PC-9 (cell line): ENCODE results near the gene CLPSL2. TPM values are rescaled to one million over a fixed set of nuclear protein-coding genes. Genes with fewer than 3 reads are reported as not detected.

Experiments used
- BruUV-seq: library from RNA; stranded (reverse); fragments of 400-500 nt; replicated peaks from 2 replicates; lab custom pipeline; 2021; lab: Mats Ljungman, UMichigan
- CTCF ChIA-PET: fragments of 300-600 bp; sonication (Branson Sonifier 250); formaldehyde crosslinking; loops from one replicate; lab custom pipeline; 2022; ENCODE audit warnings: antibody characterized with exemption; lab: Charles Lee
- POLR2A ChIA-PET: fragments of 300-600 bp; sonication (Branson Sonifier 250); formaldehyde crosslinking; loops from one replicate; lab custom pipeline; 2022; ENCODE audit warnings: antibody characterized with exemption; ENCODE audit not compliant: unreplicated experiment; lab: Charles Lee
- DNase-seq, 2 experiments: peaks; one replicate each; pipeline versions ENCODE4 v3.0.0 to v3.0.0-alpha.2; 2015 to 2022; ENCODE audit warnings: mixed read lengths in 1 of 2
- H2AFZ ChIP-seq: fragments of 200-600 bp; sonication (generic); 2 replicates; pipeline ENCODE4 v1.8.1; 2017; ENCODE audit warnings: antibody characterized with exemption
- H3F3A ChIP-seq: fragments of 200-600 bp; sonication (generic); 2 replicates; pipeline ENCODE4 v1.8.1; 2017; ENCODE audit warnings: antibody characterized with exemption, mild to moderate bottlenecking, low read depth; ENCODE audit not compliant: insufficient read depth
- H3K27ac ChIP-seq: fragments of 200-600 bp; sonication (generic); 2 replicates; pipeline ENCODE4 v1.6.1; 2016; ENCODE audit warnings: mixed run types
- H3K27me3 ChIP-seq: fragments of 200-600 bp; sonication (generic); 2 replicates; pipeline ENCODE4 v1.6.1; 2016; ENCODE audit warnings: low read depth, mixed run types; ENCODE audit not compliant: insufficient read depth
- H3K36me3 ChIP-seq: fragments of 200-600 bp; sonication (generic); 2 replicates; pipeline ENCODE4 v1.6.1; 2016; ENCODE audit warnings: low read depth, mixed run types
- H3K4me1 ChIP-seq: fragments of 200-600 bp; sonication (generic); replicated peaks from 2 replicates; pipeline ENCODE4 v1.6.1; 2016; ENCODE audit warnings: mixed run types; ENCODE audit not compliant: insufficient read depth
- H3K4me2 ChIP-seq: fragments of 200-600 bp; sonication (generic); 2 replicates; pipeline ENCODE4 v1.6.1; 2017; ENCODE audit warnings: mixed run types
- H3K4me3 ChIP-seq: fragments of 200-600 bp; sonication (generic); 2 replicates; pipeline ENCODE4 v1.6.1; 2016; ENCODE audit warnings: mixed run types
- H3K79me2 ChIP-seq: fragments of 200-600 bp; sonication (generic); 2 replicates; pipeline ENCODE4 v1.6.1; 2017; ENCODE audit warnings: low read depth, mixed run types
- H3K9me2 ChIP-seq: fragments of 200-600 bp; sonication (generic); 2 replicates; pipeline ENCODE4 v1.8.1; 2017; ENCODE audit warnings: mild to moderate bottlenecking; ENCODE audit not compliant: insufficient read depth
- H3K9me3 ChIP-seq: fragments of 200-600 bp; sonication (generic); 2 replicates; pipeline ENCODE4 v1.8.1; 2016; ENCODE audit warnings: low read depth; ENCODE audit not compliant: insufficient read depth
- H4K20me1 ChIP-seq: fragments of 200-600 bp; sonication (generic); 2 replicates; pipeline ENCODE4 v1.8.1; 2017; ENCODE audit not compliant: insufficient read depth
- EZH2 ChIP-seq: fragments of 200-600 bp; sonication (generic); IDR thresholded peaks from 2 replicates; pipeline ENCODE4 v1.8.0; 2017; ENCODE audit warnings: antibody characterized with exemption, low read depth
- intact Hi-C: fragments of 100-400 bp; cut with micrococcal nuclease; formaldehyde crosslinking; loops from one replicate; pipeline ENCODE4 v1.10.0; 2022; ENCODE audit not compliant: unreplicated experiment
- total RNA-seq: library from RNA; stranded (reverse); gene quantifications from 2 replicates; pipeline ENCODE4 v1.2.3, GENCODE V29; 2021
- TF ChIP-seq, protein P1 (sequence below): fragments of 200-600 bp; sonication (generic); conservative IDR thresholded peaks from 2 replicates; pipeline ENCODE4 v1.6.1; 2017; ENCODE audit warnings: mixed run types, antibody characterized with exemption, mild to moderate bottlenecking, moderate library complexity

Gene CLPSL2
- total RNA-seq, 1 experiment from 2014 or later = 0.76 TPM

DNA sequence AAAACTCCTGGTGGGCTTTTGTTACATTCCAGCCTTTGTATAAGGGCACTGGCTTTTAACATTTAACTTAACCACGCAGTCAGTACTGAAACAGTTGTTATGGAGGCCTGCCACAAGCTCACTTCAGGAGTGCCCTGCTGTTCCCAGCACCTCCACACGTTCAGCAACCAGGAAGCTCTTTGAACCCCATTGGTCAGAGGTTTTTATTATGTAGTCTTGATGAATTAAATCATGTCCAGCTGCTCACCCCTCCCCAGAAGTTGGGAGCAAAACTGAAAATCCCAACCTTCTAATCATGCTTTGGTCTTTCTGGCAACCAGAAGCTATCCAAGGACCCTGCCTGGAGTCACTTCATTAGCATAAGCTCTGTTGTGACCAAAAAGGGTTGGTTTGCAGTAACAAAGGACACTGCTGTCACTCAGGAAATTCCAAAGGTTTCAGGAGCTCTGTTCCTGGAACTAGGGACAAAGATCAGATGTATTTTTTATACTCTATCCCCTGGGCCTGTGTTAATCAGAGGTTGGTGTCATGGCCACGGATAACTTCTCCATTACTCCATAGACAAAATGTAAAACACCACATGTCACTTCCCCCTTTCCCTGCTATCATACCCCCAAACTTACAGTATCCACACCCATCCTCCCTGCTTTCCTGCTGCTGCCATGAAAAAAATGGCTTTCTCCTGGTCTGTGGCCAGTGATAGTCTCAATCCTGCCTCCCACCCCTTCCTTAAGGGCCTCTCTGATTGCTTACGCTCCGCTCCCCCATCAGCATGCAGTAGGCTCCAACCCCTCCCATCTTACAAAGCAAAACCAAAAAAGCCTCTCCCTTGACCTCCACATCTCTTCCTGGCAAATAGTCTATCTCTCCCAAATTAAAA is 36.5 kb upstream of the CLPSL2 start:
- Histone ChIP-seq H3F3A (no peaks in the 10 kb centered on the region), H3K27ac (no peak overlapping the region), H3K4me1 (no peaks in the 10 kb centered on the region; the same call in 1 of the 2 replicates), H3K4me2 (no peak overlapping the region), H3K79me2 (no peaks in the 10 kb centered on the region), H3K9me3 (no peaks in the 10 kb centered on the region), H3K4me3 (no peak overlapping the region), H3K36me3 (no peaks in the 10 kb centered on the region), H2AFZ (no peak overlapping the region), H3K27me3 (no peaks in the 10 kb centered on the region), H3K9me2 (no peaks in the 10 kb centered on the region), H4K20me1 (no peaks in the 10 kb centered on the region)
- POLR2A ChIA-PET = no interaction called here
- no peak for DNase-seq
- no TSS peak for BruUV-seq
- intact Hi-C loops = loop anchor here (10.0 kb wide), 1 partner anchor 275 kb away; the partner anchor contains the start of gene RPL10A
- CTCF ChIA-PET = interaction anchor here (0.6 kb wide), 1 partner anchor 102 kb away, joined by 7 read pairs; no protein-coding TSS in a partner anchor
- TF ChIP-seq EZH2 = no peak
- TF ChIP-seq, protein P1, sequence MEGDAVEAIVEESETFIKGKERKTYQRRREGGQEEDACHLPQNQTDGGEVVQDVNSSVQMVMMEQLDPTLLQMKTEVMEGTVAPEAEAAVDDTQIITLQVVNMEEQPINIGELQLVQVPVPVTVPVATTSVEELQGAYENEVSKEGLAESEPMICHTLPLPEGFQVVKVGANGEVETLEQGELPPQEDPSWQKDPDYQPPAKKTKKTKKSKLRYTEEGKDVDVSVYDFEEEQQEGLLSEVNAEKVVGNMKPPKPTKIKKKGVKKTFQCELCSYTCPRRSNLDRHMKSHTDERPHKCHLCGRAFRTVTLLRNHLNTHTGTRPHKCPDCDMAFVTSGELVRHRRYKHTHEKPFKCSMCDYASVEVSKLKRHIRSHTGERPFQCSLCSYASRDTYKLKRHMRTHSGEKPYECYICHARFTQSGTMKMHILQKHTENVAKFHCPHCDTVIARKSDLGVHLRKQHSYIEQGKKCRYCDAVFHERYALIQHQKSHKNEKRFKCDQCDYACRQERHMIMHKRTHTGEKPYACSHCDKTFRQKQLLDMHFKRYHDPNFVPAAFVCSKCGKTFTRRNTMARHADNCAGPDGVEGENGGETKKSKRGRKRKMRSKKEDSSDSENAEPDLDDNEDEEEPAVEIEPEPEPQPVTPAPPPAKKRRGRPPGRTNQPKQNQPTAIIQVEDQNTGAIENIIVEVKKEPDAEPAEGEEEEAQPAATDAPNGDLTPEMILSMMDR = no peak

DNA sequence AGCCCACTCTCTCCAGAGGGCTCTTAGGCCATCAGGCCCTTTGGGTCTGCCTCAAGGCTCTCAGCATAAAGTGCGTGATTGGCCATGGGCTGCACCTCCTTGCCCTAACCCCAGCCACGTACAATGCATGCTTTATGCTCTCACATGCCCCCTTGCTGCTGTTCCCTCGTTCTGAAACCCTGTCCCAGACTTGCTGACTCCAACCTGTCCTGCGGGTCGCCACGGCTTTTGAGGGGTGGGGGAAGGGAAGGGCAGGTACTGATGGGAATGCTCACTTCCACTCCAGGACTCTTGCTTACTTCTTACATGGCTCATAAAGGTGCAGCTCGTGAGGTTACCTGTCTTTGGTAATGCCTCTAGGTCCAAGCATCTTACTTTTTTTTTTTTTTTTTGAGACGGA is 33.6 kb upstream of the CLPSL2 start:
- POLR2A ChIA-PET = no interaction called here
- Histone ChIP-seq H3K9me2 (no peaks in the 10 kb centered on the region), H3F3A (no peaks in the 10 kb centered on the region), H3K9me3 (no peaks in the 10 kb centered on the region), H3K4me1 (no peaks in the 10 kb centered on the region), H3K4me3 (no peak overlapping the region), H2AFZ (no peak overlapping the region), H3K27ac (no peak overlapping the region), H3K27me3 (no peaks in the 10 kb centered on the region), H3K36me3 (no peaks in the 10 kb centered on the region), H4K20me1 (no peaks in the 10 kb centered on the region), H3K4me2 (no peak overlapping the region), H3K79me2 (no peaks in the 10 kb centered on the region)
- intact Hi-C loops = no loop called here
- CTCF ChIA-PET = interaction anchor here (0.7 kb wide), 2 partner anchors 140 to 182 kb away, joined by 4 to 5 read pairs; no protein-coding TSS in a partner anchor
- BruUV-seq = no TSS peak
- TF ChIP-seq, protein P1 = no peak
- no peak for TF ChIP-seq EZH2
- DNase-seq = no peak

DNA sequence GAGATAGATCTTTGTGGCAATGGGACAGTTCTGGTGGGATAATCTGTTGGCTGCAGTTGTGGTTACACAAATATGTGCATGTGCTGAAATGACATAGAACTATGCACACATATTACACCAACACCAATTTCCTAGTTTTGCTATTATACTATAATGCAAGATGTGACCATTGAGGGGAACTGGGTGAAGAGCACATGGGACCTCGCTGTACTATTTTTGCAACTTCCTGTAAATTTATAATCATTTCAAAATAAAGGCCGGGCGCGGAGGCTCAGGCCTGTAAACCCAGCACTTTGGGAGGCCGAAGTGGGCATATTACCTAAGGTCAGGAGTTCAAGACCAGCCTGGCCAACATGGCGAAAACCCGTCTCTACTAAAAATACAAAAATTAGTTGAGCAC is 30.9 kb upstream of the CLPSL2 start:
- H3K4me1 ChIP-seq = no peaks in the 10 kb centered on the region
- no peaks in the 10 kb centered on the region for H4K20me1 ChIP-seq
- TF ChIP-seq EZH2 = no peak
- TF ChIP-seq, protein P1 = no peak
- no peaks in the 10 kb centered on the region for H3K9me2 ChIP-seq
- no peak overlapping the region for H2AFZ ChIP-seq
- no peak overlapping the region for H3K27ac ChIP-seq
- no peak overlapping the region for H3K4me2 ChIP-seq
- CTCF ChIA-PET = no interaction called here
- no peaks in the 10 kb centered on the region for H3K9me3 ChIP-seq
- H3K36me3 ChIP-seq = no peaks in the 10 kb centered on the region
- H3F3A ChIP-seq = no peaks in the 10 kb centered on the region
- BruUV-seq = no TSS peak
- H3K4me3 ChIP-seq = no peak overlapping the region
- POLR2A ChIA-PET = no interaction called here
- DNase-seq = no peak
- intact Hi-C loops = no loop called here
- H3K27me3 ChIP-seq = no peaks in the 10 kb centered on the region
- no peaks in the 10 kb centered on the region for H3K79me2 ChIP-seq
